Measurements from ENCODE around the gene GOPC. TPM values are rescaled to one million over a fixed set of nuclear protein-coding genes. Genes with fewer than 3 reads are reported as not detected.

Gene GOPC
- polyA plus RNA-seq, 1 donor from 2014 or later, result 69.2 TPM

DNA sequence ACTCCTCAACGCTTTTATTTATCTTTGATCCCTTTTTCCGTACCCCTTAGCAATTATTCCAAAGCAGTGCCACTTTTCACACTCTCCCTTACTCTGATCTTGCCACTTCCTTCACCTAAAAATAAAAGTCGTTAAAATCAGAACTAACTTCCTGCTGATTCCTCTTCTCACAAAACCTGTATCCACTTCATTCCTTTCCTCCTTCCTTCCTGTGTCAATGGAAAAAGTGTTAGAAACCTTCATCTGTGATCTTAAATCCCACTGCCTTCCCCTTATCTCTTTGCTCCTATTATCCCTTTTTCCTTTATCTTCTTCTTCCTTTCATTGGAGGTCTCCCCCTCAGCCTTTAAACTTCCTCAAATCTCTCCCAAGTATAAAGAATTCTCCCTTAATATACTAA lies 49.2 kb downstream of the GOPC start:
- no peaks in the 10 kb centered on the region for H4K20me1 ChIP-seq (ENCODE audit: insufficient read depth)
- no peak overlapping the region for H3K4me3 ChIP-seq (ENCODE audit: low read length)
- TF ChIP-seq EP300 (conservative IDR thresholded peaks at IDR 0.05; ENCODE audit: poor library complexity, severe bottlenecking) (no peak), POLR2AphosphoS5 (IDR thresholded peaks at IDR 0.05) (no peak), MXI1 (conservative IDR thresholded peaks at IDR 0.05; ENCODE audit: poor library complexity, severe bottlenecking) (no peak)
- TF ChIP-seq, protein P1, sequence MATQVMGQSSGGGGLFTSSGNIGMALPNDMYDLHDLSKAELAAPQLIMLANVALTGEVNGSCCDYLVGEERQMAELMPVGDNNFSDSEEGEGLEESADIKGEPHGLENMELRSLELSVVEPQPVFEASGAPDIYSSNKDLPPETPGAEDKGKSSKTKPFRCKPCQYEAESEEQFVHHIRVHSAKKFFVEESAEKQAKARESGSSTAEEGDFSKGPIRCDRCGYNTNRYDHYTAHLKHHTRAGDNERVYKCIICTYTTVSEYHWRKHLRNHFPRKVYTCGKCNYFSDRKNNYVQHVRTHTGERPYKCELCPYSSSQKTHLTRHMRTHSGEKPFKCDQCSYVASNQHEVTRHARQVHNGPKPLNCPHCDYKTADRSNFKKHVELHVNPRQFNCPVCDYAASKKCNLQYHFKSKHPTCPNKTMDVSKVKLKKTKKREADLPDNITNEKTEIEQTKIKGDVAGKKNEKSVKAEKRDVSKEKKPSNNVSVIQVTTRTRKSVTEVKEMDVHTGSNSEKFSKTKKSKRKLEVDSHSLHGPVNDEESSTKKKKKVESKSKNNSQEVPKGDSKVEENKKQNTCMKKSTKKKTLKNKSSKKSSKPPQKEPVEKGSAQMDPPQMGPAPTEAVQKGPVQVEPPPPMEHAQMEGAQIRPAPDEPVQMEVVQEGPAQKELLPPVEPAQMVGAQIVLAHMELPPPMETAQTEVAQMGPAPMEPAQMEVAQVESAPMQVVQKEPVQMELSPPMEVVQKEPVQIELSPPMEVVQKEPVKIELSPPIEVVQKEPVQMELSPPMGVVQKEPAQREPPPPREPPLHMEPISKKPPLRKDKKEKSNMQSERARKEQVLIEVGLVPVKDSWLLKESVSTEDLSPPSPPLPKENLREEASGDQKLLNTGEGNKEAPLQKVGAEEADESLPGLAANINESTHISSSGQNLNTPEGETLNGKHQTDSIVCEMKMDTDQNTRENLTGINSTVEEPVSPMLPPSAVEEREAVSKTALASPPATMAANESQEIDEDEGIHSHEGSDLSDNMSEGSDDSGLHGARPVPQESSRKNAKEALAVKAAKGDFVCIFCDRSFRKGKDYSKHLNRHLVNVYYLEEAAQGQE (IDR thresholded peaks at IDR 0.05; ENCODE audit: borderline replicate concordance), result no peak
- TF ChIP-seq, protein P2, sequence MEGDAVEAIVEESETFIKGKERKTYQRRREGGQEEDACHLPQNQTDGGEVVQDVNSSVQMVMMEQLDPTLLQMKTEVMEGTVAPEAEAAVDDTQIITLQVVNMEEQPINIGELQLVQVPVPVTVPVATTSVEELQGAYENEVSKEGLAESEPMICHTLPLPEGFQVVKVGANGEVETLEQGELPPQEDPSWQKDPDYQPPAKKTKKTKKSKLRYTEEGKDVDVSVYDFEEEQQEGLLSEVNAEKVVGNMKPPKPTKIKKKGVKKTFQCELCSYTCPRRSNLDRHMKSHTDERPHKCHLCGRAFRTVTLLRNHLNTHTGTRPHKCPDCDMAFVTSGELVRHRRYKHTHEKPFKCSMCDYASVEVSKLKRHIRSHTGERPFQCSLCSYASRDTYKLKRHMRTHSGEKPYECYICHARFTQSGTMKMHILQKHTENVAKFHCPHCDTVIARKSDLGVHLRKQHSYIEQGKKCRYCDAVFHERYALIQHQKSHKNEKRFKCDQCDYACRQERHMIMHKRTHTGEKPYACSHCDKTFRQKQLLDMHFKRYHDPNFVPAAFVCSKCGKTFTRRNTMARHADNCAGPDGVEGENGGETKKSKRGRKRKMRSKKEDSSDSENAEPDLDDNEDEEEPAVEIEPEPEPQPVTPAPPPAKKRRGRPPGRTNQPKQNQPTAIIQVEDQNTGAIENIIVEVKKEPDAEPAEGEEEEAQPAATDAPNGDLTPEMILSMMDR (IDR thresholded peaks at IDR 0.05; ENCODE audit: poor library complexity, severe bottlenecking), result no peak
- H2AFZ ChIP-seq (ENCODE audit: low read depth, low read length), result no peak overlapping the region
- H3K9ac ChIP-seq (ENCODE audit: low read length), result no peak overlapping the region
- H3K79me2 ChIP-seq (replicated peaks; ENCODE audit: insufficient read depth, low read length), result no peaks in the 10 kb centered on the region
- H3K27ac ChIP-seq (ENCODE audit: low read length), result no peak overlapping the region
- no peaks in the 10 kb centered on the region for H3K27me3 ChIP-seq (ENCODE audit: insufficient read depth, low read depth, low read length)
- no peaks in the 10 kb centered on the region for H3K9me3 ChIP-seq (ENCODE audit: low read length)
- H3K36me3 ChIP-seq (ENCODE audit: insufficient read depth, low read length), result no peaks in the 10 kb centered on the region
- H3K9me2 ChIP-seq (ENCODE audit: insufficient read depth, low read length), result no peaks in the 10 kb centered on the region
- no peak overlapping the region for H3K4me2 ChIP-seq (ENCODE audit: low read length)
- no peaks in the 10 kb centered on the region for H3F3A ChIP-seq (ENCODE audit: insufficient read depth, low read length, poor library complexity, severe bottlenecking)

DNA sequence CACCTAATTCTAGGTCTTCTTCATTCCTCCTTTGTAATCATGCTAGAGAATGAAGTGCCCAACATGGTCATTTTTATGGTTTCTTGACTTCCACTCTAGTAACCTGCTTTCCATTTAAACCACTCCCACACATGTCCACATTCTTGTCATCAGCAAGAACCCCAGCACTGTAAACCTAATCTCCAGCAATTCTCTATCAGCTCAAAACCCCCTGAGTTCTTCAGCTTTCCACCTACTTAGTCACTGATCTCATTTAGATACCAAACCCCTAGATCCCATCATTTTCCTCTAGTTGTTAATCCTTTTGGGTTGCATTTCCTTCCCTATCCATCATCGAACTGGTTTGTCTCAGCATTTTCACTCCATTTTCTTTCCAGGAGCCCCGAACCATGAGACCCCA lies 49.7 kb downstream of the GOPC start:
- no peak overlapping the region for H3K4me3 ChIP-seq (ENCODE audit: low read length)
- H4K20me1 ChIP-seq (ENCODE audit: insufficient read depth), result no peaks in the 10 kb centered on the region
- no peak overlapping the region for H2AFZ ChIP-seq (ENCODE audit: low read depth, low read length)
- no peaks in the 10 kb centered on the region for H3K9me3 ChIP-seq (ENCODE audit: low read length)
- H3K27ac ChIP-seq (ENCODE audit: low read length), result no peak overlapping the region
- no peaks in the 10 kb centered on the region for H3K36me3 ChIP-seq (ENCODE audit: insufficient read depth, low read length)
- no peak overlapping the region for H3K4me2 ChIP-seq (ENCODE audit: low read length)
- H3K9ac ChIP-seq (ENCODE audit: low read length), result no peak overlapping the region
- no peaks in the 10 kb centered on the region for H3K79me2 ChIP-seq (replicated peaks; ENCODE audit: insufficient read depth, low read length)
- H3K9me2 ChIP-seq (ENCODE audit: insufficient read depth, low read length), result no peaks in the 10 kb centered on the region
- H3K27me3 ChIP-seq (ENCODE audit: insufficient read depth, low read depth, low read length), result no peaks in the 10 kb centered on the region
- TF ChIP-seq SMC3 (conservative IDR thresholded peaks at IDR 0.05; ENCODE audit: poor library complexity), result no peak
- TF ChIP-seq, protein P1 (IDR thresholded peaks at IDR 0.05; ENCODE audit: borderline replicate concordance), result no peak
- no peak for TF ChIP-seq EP300 (conservative IDR thresholded peaks at IDR 0.05; ENCODE audit: poor library complexity, severe bottlenecking)
- TF ChIP-seq MXI1 (conservative IDR thresholded peaks at IDR 0.05; ENCODE audit: poor library complexity, severe bottlenecking), result no peak
- TF ChIP-seq, protein P2 (IDR thresholded peaks at IDR 0.05; ENCODE audit: poor library complexity, severe bottlenecking), result no peak
- TF ChIP-seq RAD21 (conservative IDR thresholded peaks at IDR 0.05), result no peak
- no peak for TF ChIP-seq TAF1 (IDR thresholded peaks at IDR 0.05; ENCODE audit: low read depth)
- TF ChIP-seq EZH2 (IDR thresholded peaks at IDR 0.05; ENCODE audit: borderline replicate concordance, insufficient read depth, low read length, poor library complexity, severe bottlenecking), result no peak
- TF ChIP-seq POLR2AphosphoS5 (IDR thresholded peaks at IDR 0.05), result no peak
- H3F3A ChIP-seq (ENCODE audit: insufficient read depth, low read length, poor library complexity, severe bottlenecking), result no peaks in the 10 kb centered on the region
